HEK293T (cell line): ENCODE results near the gene TBX3.

Experiments
- ARNT ChIP-seq: fragments of 450-650 bp; IDR thresholded peaks from 2 replicates; pipeline ENCODE4 v1.6.1; 2017; ENCODE audit warnings: mild to moderate bottlenecking
- BHLHE40 ChIP-seq: fragments of 450-650 bp; IDR thresholded peaks from 2 replicates; pipeline ENCODE4 v1.6.1; 2016; ENCODE audit warnings: mild to moderate bottlenecking, moderate library complexity, borderline replicate concordance
- CTBP1 ChIP-seq: fragments of 450-650 bp; IDR thresholded peaks from 2 replicates; pipeline ENCODE4 v1.6.1; 2016; ENCODE audit warnings: borderline replicate concordance
- ELF4 ChIP-seq: fragments of 450-650 bp; IDR thresholded peaks from 2 replicates; pipeline ENCODE4 v1.6.1; 2017; ENCODE audit warnings: antibody characterized with exemption
- FOXM1 ChIP-seq: fragments of 450-650 bp; IDR thresholded peaks from 2 replicates; pipeline ENCODE4 v1.6.1; 2017; ENCODE audit warnings: mild to moderate bottlenecking, borderline replicate concordance
- HDGF ChIP-seq: fragments of 450-650 bp; IDR thresholded peaks from 2 replicates; pipeline ENCODE4 v1.6.1; 2017; ENCODE audit warnings: antibody characterized with exemption, borderline replicate concordance
- L3MBTL2 ChIP-seq: fragments of 450-650 bp; conservative IDR thresholded peaks from 2 replicates; pipeline ENCODE4 v1.6.1; 2016; ENCODE audit warnings: mild to moderate bottlenecking
- LEF1 ChIP-seq: fragments of 450-650 bp; IDR thresholded peaks from 2 replicates; pipeline ENCODE4 v1.6.1; 2017; ENCODE audit warnings: mild to moderate bottlenecking, borderline replicate concordance
- NFRKB ChIP-seq: fragments of 450-650 bp; IDR thresholded peaks from 2 replicates; pipeline ENCODE4 v1.6.1; 2016; ENCODE audit warnings: mild to moderate bottlenecking, moderate library complexity
- SP1 ChIP-seq: fragments of 450-650 bp; IDR thresholded peaks from 2 replicates; pipeline ENCODE4 v1.6.1; 2017
- SUZ12 ChIP-seq: fragments of 450-650 bp; IDR thresholded peaks from 2 replicates; pipeline ENCODE4 v1.6.1; 2016; ENCODE audit warnings: mild to moderate bottlenecking
- TARDBP ChIP-seq: fragments of 450-650 bp; IDR thresholded peaks from 2 replicates; pipeline ENCODE4 v1.6.1; 2016
- ZNF384 ChIP-seq: fragments of 450-650 bp; IDR thresholded peaks from 2 replicates; pipeline ENCODE4 v1.6.1; 2016
- TF ChIP-seq, protein P1 (sequence below): fragments of 450-650 bp; IDR thresholded peaks from 2 replicates; pipeline ENCODE4 v1.6.1; 2016

DNA sequence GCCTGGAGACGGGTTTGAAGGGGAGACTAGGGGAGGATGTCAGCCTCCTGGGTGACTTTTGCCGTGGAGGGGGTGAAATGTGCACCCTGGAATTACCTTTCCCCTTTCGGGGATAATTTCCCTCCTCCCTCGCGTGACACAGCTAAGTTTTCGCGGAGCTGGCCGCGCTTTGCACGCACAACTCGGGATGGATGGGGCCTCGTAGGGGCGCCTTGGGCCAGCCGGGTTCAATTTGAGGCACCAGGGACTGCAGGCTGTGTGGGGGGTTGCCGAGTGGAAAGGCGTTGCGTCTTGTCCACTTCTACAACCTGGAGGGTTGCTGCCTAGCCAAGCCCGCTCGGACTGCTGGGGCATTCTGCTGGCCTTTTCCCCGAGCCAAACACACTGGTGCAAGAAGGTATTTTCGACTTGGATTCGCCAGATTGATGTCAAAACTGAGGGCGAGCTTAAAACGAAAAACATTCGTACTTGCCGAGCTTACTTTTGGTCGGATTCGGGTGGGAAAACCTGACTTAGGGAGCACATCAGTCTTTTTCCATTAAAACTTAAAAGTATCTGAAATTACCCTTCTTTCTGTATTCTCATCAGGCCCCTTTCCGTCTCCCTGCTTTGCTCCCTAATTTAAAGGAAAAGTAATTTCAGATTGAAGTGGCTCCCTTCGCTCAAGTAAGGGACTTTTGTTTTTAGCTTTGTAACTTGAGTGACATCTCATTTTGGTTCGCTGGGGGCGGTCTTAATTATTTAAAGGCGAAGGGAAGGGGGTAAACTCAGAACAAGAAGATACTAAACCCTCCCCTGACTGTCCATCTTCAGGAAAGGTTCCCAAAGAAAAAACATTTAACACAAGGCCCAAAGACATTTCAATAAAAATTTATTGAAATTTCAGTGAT is 14.3 kb downstream of the TBX3 start:
- TF ChIP-seq TARDBP (no peak), ARNT (peak; percentile 95), BHLHE40 (no peak), ELF4 (no peak), FOXM1 (no peak), L3MBTL2 (0 out of 2 replicates have a peak, but pooled peaks have one; percentile 1), SUZ12 (no peak), SP1 (no peak), ZNF384 (no peak), CTBP1 (no peak), HDGF (no peak), NFRKB (no peak), LEF1 (no peak)
- TF ChIP-seq, protein P1, sequence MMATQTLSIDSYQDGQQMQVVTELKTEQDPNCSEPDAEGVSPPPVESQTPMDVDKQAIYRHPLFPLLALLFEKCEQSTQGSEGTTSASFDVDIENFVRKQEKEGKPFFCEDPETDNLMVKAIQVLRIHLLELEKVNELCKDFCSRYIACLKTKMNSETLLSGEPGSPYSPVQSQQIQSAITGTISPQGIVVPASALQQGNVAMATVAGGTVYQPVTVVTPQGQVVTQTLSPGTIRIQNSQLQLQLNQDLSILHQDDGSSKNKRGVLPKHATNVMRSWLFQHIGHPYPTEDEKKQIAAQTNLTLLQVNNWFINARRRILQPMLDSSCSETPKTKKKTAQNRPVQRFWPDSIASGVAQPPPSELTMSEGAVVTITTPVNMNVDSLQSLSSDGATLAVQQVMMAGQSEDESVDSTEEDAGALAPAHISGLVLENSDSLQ = peak; percentile 94
